Common myeloid progenitor, CD34-positive (primary cell): ENCODE measurements around the gene MNX1.

Experiments used
- CTCF ChIA-PET: fragments of 350-600 bp; sonication (Branson Sonifier 250); formaldehyde crosslinking; loops from one replicate; lab custom pipeline; 2021; ENCODE audit warnings: antibody characterized with exemption; lab: Charles Lee
- POLR2A ChIA-PET: fragments of 350-600 bp; sonication (Branson Sonifier 250); formaldehyde crosslinking; loops from one replicate; lab custom pipeline; 2021; ENCODE audit warnings: antibody characterized with exemption; lab: Charles Lee
- DNase-seq, 3 donors: peaks; one replicate each; pipeline versions ENCODE4 v3.0.0 to v3.0.0-alpha.2; 2013
- H3K27ac ChIP-seq, 2 experiments: 1 replicate in 1 of 2; 2 replicates in 1 of 2; pipeline ENCODE4 v1.7.0; 2013; ENCODE audit warnings: inconsistent platforms in 2 of 2, low read length in 2 of 2, mild to moderate bottlenecking in 2 of 2, low read depth in 1 of 2, moderate library complexity in 1 of 2; ENCODE audit not compliant: severe bottlenecking in 2 of 2, insufficient read depth in 1 of 2, poor library complexity in 1 of 2
- H3K27me3 ChIP-seq, 5 experiments: replicated peaks in 2 of 5; 1 replicate in 3 of 5; 2 replicates in 2 of 5; pipeline versions ENCODE4 v1.6.1 to v1.7.0; 2013; ENCODE audit warnings: low read length in 4 of 5, mild to moderate bottlenecking in 2 of 5, moderate library complexity in 2 of 5, inconsistent platforms in 1 of 5; ENCODE audit not compliant: insufficient read depth in 5 of 5, control insufficient read depth in 4 of 5
- H3K36me3 ChIP-seq, 4 experiments: 1 replicate in 2 of 4; 2 replicates in 2 of 4; pipeline versions ENCODE4 v1.6.1 to v1.7.0; 2013; ENCODE audit warnings: low read length in 3 of 4, control low read depth in 1 of 4, mild to moderate bottlenecking in 1 of 4; ENCODE audit not compliant: control insufficient read depth in 4 of 4, insufficient read depth in 4 of 4
- H3K4me1 ChIP-seq, 4 experiments: 1 replicate in 3 of 4; 2 replicates in 1 of 4; pipeline versions ENCODE4 v1.6.1 to v1.7.1; 2013; ENCODE audit warnings: low read length in 3 of 4, mild to moderate bottlenecking in 3 of 4, control low read depth in 1 of 4, inconsistent platforms in 1 of 4, moderate library complexity in 1 of 4; ENCODE audit not compliant: control insufficient read depth in 4 of 4, insufficient read depth in 4 of 4; ENCODE audit errors: control extremely low read depth in 1 of 4
- H3K4me3 ChIP-seq, 7 experiments: 1 replicate in 4 of 7; 2 replicates in 3 of 7; pipeline versions ENCODE4 v1.5.1 to v1.7.0; 2013; ENCODE audit warnings: mild to moderate bottlenecking in 7 of 7, low read length in 6 of 7, moderate library complexity in 6 of 7, inconsistent platforms in 2 of 7, low read depth in 2 of 7, control low read depth in 1 of 7; ENCODE audit not compliant: insufficient read depth in 4 of 7, control insufficient read depth in 1 of 7; ENCODE audit errors: extremely low read depth in 1 of 7
- H3K9me3 ChIP-seq, 5 experiments: 1 replicate in 4 of 5; 2 replicates in 1 of 5; pipeline versions ENCODE4 v1.6.1 to v1.7.1; 2013; ENCODE audit warnings: low read length in 4 of 5, mild to moderate bottlenecking in 2 of 5, inconsistent platforms in 1 of 5, low read depth in 1 of 5, moderate library complexity in 1 of 5; ENCODE audit not compliant: control insufficient read depth in 4 of 5, insufficient read depth in 2 of 5; ENCODE audit errors: control extremely low read depth in 1 of 5
- WGBS: methylation state at CpG from one replicate; pipeline ENCODE4 v1.1.5; 2013; ENCODE audit not compliant: insufficient coverage; 5-methylcytosine and 5-hydroxymethylcytosine counted together

The MNX1 gene

GRCh38 chr7:157033483-157034473 lies 23.3 kb upstream of the MNX1 start:
- no peaks in the 10 kb centered on the region for H3K36me3 ChIP-seq
- no peak for DNase-seq
- H3K4me1 ChIP-seq, result no peaks in the 10 kb centered on the region
- no peak overlapping the region for H3K27ac ChIP-seq
- no peak overlapping the region for H3K4me3 ChIP-seq
- peaks cover 0 to 6% (median 0%) of the 10 kb centered on the region in 5 experiments for H3K9me3 ChIP-seq
- WGBS, result 89% methylated on average over 14 of the region's 23 CpGs
- POLR2A ChIA-PET, result no interaction called here
- peaks cover 2 to 68% (median 10%) of the 10 kb centered on the region in 5 experiments for H3K27me3 ChIP-seq
- CTCF ChIA-PET, result no interaction called here

GRCh38 chr7:157032644-157033482 lies 22.4 kb upstream of the MNX1 start:
- Histone ChIP-seq H3K9me3 (peaks cover 0 to 6% (median 0%) of the 10 kb centered on the region in 5 experiments), H3K4me1 (no peaks in the 10 kb centered on the region), H3K4me3 (no peak overlapping the region), H3K27ac (no peak overlapping the region), H3K36me3 (no peaks in the 10 kb centered on the region), H3K27me3 (peaks cover 2 to 75% (median 11%) of the 10 kb centered on the region in 5 experiments)
- WGBS, result 52% methylated on average over 22 of the region's 25 CpGs
- POLR2A ChIA-PET, result no interaction called here
- CTCF ChIA-PET, result no interaction called here
- no peak for DNase-seq

- peaks cover 2 to 75% (median 15%) of the 10 kb centered on the region in 5 experiments for H3K27me3 ChIP-seq
- H3K4me3 ChIP-seq, result no peak overlapping the region
- ChIA-PET CTCF (no interaction called here), POLR2A (no interaction called here)
- H3K9me3 ChIP-seq, result peaks cover 0 to 6% (median 0%) of the 10 kb centered on the region in 5 experiments
- H3K4me1 ChIP-seq, result no peaks in the 10 kb centered on the region
- H3K27ac ChIP-seq, result no peak overlapping the region
- WGBS, result 94% methylated on average over 3 of the region's 4 CpGs
- DNase-seq, result no peak
- H3K36me3 ChIP-seq, result no peaks in the 10 kb centered on the region
Observed at GRCh38 chr7:157032128-157032527, 21.7 kb upstream of the MNX1 start.

GRCh38 chr7:157028199-157028903 lies 17.9 kb upstream of the MNX1 start:
- H3K9me3 ChIP-seq, result peaks cover 0 to 4% (median 0%) of the 10 kb centered on the region in 5 experiments
- WGBS, result 82% methylated on average over 11 of the region's 16 CpGs
- ChIA-PET CTCF (no interaction called here), POLR2A (no interaction called here)
- H3K27ac ChIP-seq, result no peak overlapping the region
- no peak overlapping the region for H3K4me3 ChIP-seq
- no peak for DNase-seq
- H3K36me3 ChIP-seq, result no peaks in the 10 kb centered on the region
- H3K4me1 ChIP-seq, result no peaks in the 10 kb centered on the region
- H3K27me3 ChIP-seq, result peaks cover 20 to 87% (median 27%) of the 10 kb centered on the region in 5 experiments

- CTCF ChIA-PET, result no interaction called here
- no peak for DNase-seq
- Histone ChIP-seq H3K27ac (no peak overlapping the region), H3K27me3 (peaks cover 24 to 87% (median 32%) of the 10 kb centered on the region in 5 experiments), H3K4me3 (no peak overlapping the region), H3K9me3 (peaks cover 0 to 4% (median 0%) of the 10 kb centered on the region in 5 experiments), H3K4me1 (no peaks in the 10 kb centered on the region), H3K36me3 (no peaks in the 10 kb centered on the region)
- WGBS, result 85% methylated on average over 9 of the region's 11 CpGs
- POLR2A ChIA-PET, result no interaction called here
Observed at GRCh38 chr7:157027568-157028198, 17.2 kb upstream of the MNX1 start.

- CTCF ChIA-PET, result no interaction called here
- WGBS, result 100% methylated on average over 1 of the region's 3 CpGs
- H3K27me3 ChIP-seq, result peaks cover 27 to 98% (median 45%) of the 10 kb centered on the region in 5 experiments
Observed at GRCh38 chr7:157024716-157025115, 14.3 kb upstream of the MNX1 start.

More at GRCh38 chr7:157024716-157025115, 14.3 kb upstream of the MNX1 start:
- no peak overlapping the region for H3K4me3 ChIP-seq
- no peaks in the 10 kb centered on the region for H3K36me3 ChIP-seq
- no peak overlapping the region for H3K27ac ChIP-seq
- POLR2A ChIA-PET, result no interaction called here
- no peak for DNase-seq
- H3K9me3 ChIP-seq, result peaks cover 0 to 4% (median 0%) of the 10 kb centered on the region in 5 experiments
- peaks cover 0 to 15% (median 6%) of the 10 kb centered on the region in 4 experiments for H3K4me1 ChIP-seq
